Measurements from ENCODE around the gene KHDRBS1.

DNA sequence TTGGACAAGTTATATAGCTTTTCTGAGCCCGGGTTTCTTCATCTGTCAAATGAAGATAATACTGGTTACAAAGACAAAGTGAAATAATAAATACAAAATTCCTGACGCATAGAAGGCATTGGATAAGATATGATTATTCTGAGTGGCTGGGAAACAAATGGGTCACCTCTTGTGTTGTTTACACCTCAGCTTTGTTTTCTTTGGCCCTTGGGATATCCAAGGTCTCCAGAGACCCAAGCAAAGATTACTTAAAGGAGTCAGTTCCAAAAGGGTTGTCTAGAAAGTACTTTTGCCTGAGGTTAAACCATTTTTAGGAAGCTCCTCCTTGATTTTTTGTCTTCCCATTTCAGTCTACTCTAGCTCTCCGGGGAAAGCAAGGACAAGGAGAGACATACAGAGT lies 9.7 kb downstream of the KHDRBS1 start:
- TF ChIP-seq, protein P1, sequence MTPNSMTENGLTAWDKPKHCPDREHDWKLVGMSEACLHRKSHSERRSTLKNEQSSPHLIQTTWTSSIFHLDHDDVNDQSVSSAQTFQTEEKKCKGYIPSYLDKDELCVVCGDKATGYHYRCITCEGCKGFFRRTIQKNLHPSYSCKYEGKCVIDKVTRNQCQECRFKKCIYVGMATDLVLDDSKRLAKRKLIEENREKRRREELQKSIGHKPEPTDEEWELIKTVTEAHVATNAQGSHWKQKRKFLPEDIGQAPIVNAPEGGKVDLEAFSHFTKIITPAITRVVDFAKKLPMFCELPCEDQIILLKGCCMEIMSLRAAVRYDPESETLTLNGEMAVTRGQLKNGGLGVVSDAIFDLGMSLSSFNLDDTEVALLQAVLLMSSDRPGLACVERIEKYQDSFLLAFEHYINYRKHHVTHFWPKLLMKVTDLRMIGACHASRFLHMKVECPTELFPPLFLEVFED (CRISPR knock-in tag; conservative IDR thresholded peaks at IDR 0.05): no peak
- no peak for TF ChIP-seq TAF1 (IDR thresholded peaks at IDR 0.05; ENCODE audit: control insufficient read depth, extremely low read depth, insufficient read depth, low read length, severe bottlenecking)
- no peak for TF ChIP-seq RCOR1 (IDR thresholded peaks at IDR 0.05; ENCODE audit: borderline replicate concordance in 1 of 2, low read depth in 2 of 2, low read length in 2 of 2)
- no peak for TF ChIP-seq ATF1 (CRISPR knock-in tag; IDR thresholded peaks at IDR 0.05)
- no peak for TF ChIP-seq ATF1 (tag; IDR thresholded peaks at IDR 0.05)

Data from K562 (cell line).